Keratinocyte (primary cell): Measurements from ENCODE around the gene ABCC4. TPM values are rescaled to one million over a fixed set of nuclear protein-coding genes. Genes with fewer than 3 reads are reported as not detected.

ENCODE experiments used
- DNase-seq: peaks from one replicate; pipeline ENCODE4 v3.0.0-alpha.2; 2011; ENCODE audit warnings: low read depth, missing footprints, low spot score
- FAIRE-seq: peaks from 2 replicates; lab custom pipeline; 2011; peaks lifted over from hg19 to GRCh38; lab: Jason Lieb, UNC
- H2AFZ ChIP-seq: 2 replicates; pipeline ENCODE4 v1.6.0; 2012; ENCODE audit warnings: low read length, control low read depth, inconsistent platforms; ENCODE audit not compliant: control insufficient read depth
- H3K27ac ChIP-seq: 2 replicates; pipeline ENCODE4 v1.5.1; 2011; ENCODE audit warnings: low read length; ENCODE audit not compliant: control insufficient read depth, insufficient read depth
- H3K27me3 ChIP-seq: 3 replicates; pipeline ENCODE4 v1.6.0; 2011; ENCODE audit warnings: low read length; ENCODE audit not compliant: control insufficient read depth, insufficient read depth; ENCODE audit errors: extremely low read depth
- H3K36me3 ChIP-seq, 2 experiments: 2 replicates in 1 of 2; 3 replicates in 1 of 2; pipeline ENCODE4 v1.5.1; 2011; ENCODE audit warnings: low read length in 2 of 2, mild to moderate bottlenecking in 1 of 2; ENCODE audit not compliant: control insufficient read depth in 2 of 2, insufficient read depth in 2 of 2; ENCODE audit errors: extremely low read depth in 1 of 2
- H3K4me1 ChIP-seq: 3 replicates; pipeline ENCODE4 v1.5.1; 2011; ENCODE audit warnings: low read length; ENCODE audit not compliant: control insufficient read depth, insufficient read depth; ENCODE audit errors: extremely low read depth
- H3K4me2 ChIP-seq: 3 replicates; pipeline ENCODE4 v1.6.0; 2011; ENCODE audit warnings: low read depth, low read length; ENCODE audit not compliant: control insufficient read depth, insufficient read depth; ENCODE audit errors: extremely low read depth
- H3K4me3 ChIP-seq, 3 experiments: fragments of 200-600 bp in 1 of 3; sonication (generic) in 1 of 3; 2 replicates in 2 of 3; 3 replicates in 1 of 3; pipeline ENCODE4 v1.5.1; 2011 to 2016; ENCODE audit warnings: low read length in 3 of 3, mild to moderate bottlenecking in 3 of 3, control low read depth in 2 of 3, inconsistent platforms in 1 of 3, low read depth in 1 of 3, mixed read lengths in 1 of 3, mixed run types in 1 of 3, moderate library complexity in 1 of 3; ENCODE audit not compliant: control insufficient read depth in 2 of 3, insufficient read depth in 2 of 3; ENCODE audit errors: extremely low read depth in 1 of 3
- H3K79me2 ChIP-seq: 2 replicates; pipeline ENCODE4 v1.6.0; 2012; ENCODE audit warnings: low read length; ENCODE audit not compliant: control insufficient read depth, insufficient read depth
- H3K9ac ChIP-seq: 3 replicates; pipeline ENCODE4 v1.6.0; 2011; ENCODE audit warnings: low read length; ENCODE audit not compliant: control insufficient read depth, insufficient read depth; ENCODE audit errors: extremely low read depth
- H3K9me1 ChIP-seq: 3 replicates; pipeline ENCODE4 v1.6.0; 2011; ENCODE audit warnings: low read length; ENCODE audit not compliant: control insufficient read depth, insufficient read depth; ENCODE audit errors: extremely low read depth
- H3K9me3 ChIP-seq: 2 replicates; pipeline ENCODE4 v1.5.1; 2012; ENCODE audit warnings: low read depth, low read length; ENCODE audit not compliant: control insufficient read depth
- H4K20me1 ChIP-seq: 3 replicates; pipeline ENCODE4 v1.6.0; 2011; ENCODE audit warnings: low read length; ENCODE audit not compliant: control insufficient read depth, insufficient read depth; ENCODE audit errors: extremely low read depth
- EZH2 ChIP-seq: IDR thresholded peaks from one replicate; pipeline ENCODE4 v1.6.1; 2012; ENCODE audit warnings: inconsistent platforms, mild to moderate bottlenecking, low read length, moderate library complexity
- dilution Hi-C: fragments of 300-500 bp; cut with MboI; formaldehyde crosslinking; loops from one replicate; pipeline ENCODE4 v1.7.0; 2020; ENCODE audit warnings: low sequenced_read_pairs; ENCODE audit not compliant: extremely low pct_ligation_motif_present
- polyA plus RNA-seq, 5 experiments: library from polyadenylated mRNA; depleted of rRNA in 3 of 5; stranded (reverse) in 3 of 5; stranded (forward) in 1 of 5; unstranded in 1 of 5; fragments of >200 nt; gene quantifications; 1 replicate in 1 of 5; 2 replicates in 3 of 5; 3 replicates in 1 of 5; pipeline versions ENCODE4 v1.2.1 to v1.2.3, GENCODE V29; 2011 to 2012; ENCODE audit warnings: missing spikeins in 2 of 5, low read depth in 1 of 5, low replicate concordance in 1 of 5
- TF ChIP-seq, protein P1 (sequence below), 3 experiments: IDR thresholded peaks in 1 of 3; conservative IDR thresholded peaks in 1 of 3; optimal IDR thresholded peaks in 1 of 3; 2 replicates in 2 of 3; 3 replicates in 1 of 3; pipeline versions ENCODE3 to v1.5.1; 2011; ENCODE audit warnings: low read length in 3 of 3, mild to moderate bottlenecking in 3 of 3, moderate library complexity in 2 of 3, control low read depth in 1 of 3, inconsistent platforms in 1 of 3; ENCODE audit not compliant: insufficient read depth in 2 of 3; ENCODE audit errors: extremely low read depth in 1 of 3

The ABCC4 gene
- polyA plus RNA-seq, 1 donor (not counting 4 experiments of a cell fraction or from before 2014, with no cell fraction given), result 13.8 TPM

DNA sequence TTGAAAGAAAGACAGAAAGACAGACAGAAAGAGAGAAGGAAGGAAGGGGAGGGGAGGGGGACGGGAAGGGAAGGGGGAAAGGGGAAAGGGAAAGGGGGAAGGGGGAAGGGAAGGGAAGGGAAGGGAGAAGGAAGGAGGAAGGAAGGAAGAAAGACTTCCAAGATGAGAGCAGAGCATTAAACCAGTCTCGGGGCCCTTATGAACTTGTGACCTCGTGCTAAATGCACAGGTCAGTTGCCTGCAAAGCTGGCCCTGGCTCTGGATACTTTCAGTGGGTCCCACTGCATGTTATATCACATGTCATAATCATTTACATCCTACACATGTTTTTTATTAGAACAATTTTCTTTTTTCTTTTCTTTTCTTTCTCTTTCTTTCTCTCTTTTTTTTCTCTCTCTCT, 24.2 kb upstream of the ABCC4 start:
- H3K36me3 ChIP-seq, result no peaks in the 10 kb centered on the region
- no peaks in the 10 kb centered on the region for H4K20me1 ChIP-seq
- no peak overlapping the region for H3K4me3 ChIP-seq
- H3K4me1 ChIP-seq, result no peaks in the 10 kb centered on the region
- TF ChIP-seq, protein P1, sequence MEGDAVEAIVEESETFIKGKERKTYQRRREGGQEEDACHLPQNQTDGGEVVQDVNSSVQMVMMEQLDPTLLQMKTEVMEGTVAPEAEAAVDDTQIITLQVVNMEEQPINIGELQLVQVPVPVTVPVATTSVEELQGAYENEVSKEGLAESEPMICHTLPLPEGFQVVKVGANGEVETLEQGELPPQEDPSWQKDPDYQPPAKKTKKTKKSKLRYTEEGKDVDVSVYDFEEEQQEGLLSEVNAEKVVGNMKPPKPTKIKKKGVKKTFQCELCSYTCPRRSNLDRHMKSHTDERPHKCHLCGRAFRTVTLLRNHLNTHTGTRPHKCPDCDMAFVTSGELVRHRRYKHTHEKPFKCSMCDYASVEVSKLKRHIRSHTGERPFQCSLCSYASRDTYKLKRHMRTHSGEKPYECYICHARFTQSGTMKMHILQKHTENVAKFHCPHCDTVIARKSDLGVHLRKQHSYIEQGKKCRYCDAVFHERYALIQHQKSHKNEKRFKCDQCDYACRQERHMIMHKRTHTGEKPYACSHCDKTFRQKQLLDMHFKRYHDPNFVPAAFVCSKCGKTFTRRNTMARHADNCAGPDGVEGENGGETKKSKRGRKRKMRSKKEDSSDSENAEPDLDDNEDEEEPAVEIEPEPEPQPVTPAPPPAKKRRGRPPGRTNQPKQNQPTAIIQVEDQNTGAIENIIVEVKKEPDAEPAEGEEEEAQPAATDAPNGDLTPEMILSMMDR (optimal IDR thresholded peaks at IDR 0.05 in 1 of 3, IDR thresholded peaks at IDR 0.05 in 1 of 3, conservative IDR thresholded peaks at IDR 0.05 in 1 of 3; ENCODE audit: extremely low read depth in 1 of 3, insufficient read depth in 2 of 3, low read length in 3 of 3), result no peak
- TF ChIP-seq EZH2, result no peak
- no peak overlapping the region for H2AFZ ChIP-seq
- no peaks in the 10 kb centered on the region for H3K9me3 ChIP-seq
- DNase-seq, result no peak
- no peak overlapping the region for H3K27ac ChIP-seq
- H3K27me3 ChIP-seq, result no peaks in the 10 kb centered on the region
- H3K9me1 ChIP-seq, result no peaks in the 10 kb centered on the region
- H3K9ac ChIP-seq, result no peak overlapping the region
- H3K4me2 ChIP-seq, result no peak overlapping the region
- dilution Hi-C loops, result no loop called here
- no peak for FAIRE-seq
- H3K79me2 ChIP-seq, result no peaks in the 10 kb centered on the region

DNA sequence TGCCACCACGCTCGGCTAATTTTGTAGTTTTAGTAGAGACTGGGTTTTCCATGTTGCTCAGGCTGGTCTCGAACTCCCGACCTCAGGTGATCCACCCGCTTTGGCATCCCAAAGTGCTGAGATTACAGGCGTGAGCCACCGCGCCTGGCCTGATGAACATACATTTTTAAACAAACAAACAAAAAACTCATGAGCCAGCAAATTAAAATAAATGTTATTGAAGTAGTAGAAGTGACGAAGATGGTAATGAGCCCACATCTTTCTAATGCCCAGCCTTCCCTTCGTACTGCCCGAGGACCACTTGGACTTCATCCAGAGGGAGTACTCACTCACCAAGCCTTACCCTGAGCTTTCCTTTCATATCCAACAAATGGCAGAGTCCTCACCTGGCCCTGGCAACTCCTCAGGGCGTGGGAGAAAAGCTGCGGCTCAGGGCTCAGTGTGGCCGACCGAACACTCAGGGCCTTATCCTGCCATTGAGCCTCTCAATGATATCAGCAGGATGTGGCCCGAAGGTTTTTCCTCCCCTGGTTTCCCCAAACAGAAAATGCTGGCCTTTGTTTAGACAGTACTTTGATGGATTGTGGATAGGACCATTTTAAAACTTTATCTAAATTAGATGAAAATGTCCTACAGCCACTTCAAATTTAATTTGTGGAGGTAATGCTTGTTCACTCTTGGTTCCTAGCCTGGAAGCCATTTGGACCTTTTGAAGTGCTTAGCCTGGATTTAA, 22.8 kb upstream of the ABCC4 start:
- no peak for DNase-seq
- dilution Hi-C loops, result no loop called here
- no peaks in the 10 kb centered on the region for H4K20me1 ChIP-seq
- no peak overlapping the region for H2AFZ ChIP-seq
- no peak overlapping the region for H3K4me2 ChIP-seq
- no peak for FAIRE-seq
- no peaks in the 10 kb centered on the region for H3K27me3 ChIP-seq
- H3K4me3 ChIP-seq, result no peak overlapping the region
- no peaks in the 10 kb centered on the region for H3K9me1 ChIP-seq
- H3K4me1 ChIP-seq, result no peaks in the 10 kb centered on the region
- no peak overlapping the region for H3K9ac ChIP-seq
- no peak overlapping the region for H3K27ac ChIP-seq
- no peaks in the 10 kb centered on the region for H3K9me3 ChIP-seq
- H3K36me3 ChIP-seq, result no peaks in the 10 kb centered on the region
- TF ChIP-seq, protein P1 (optimal IDR thresholded peaks at IDR 0.05 in 1 of 3, IDR thresholded peaks at IDR 0.05 in 1 of 3, conservative IDR thresholded peaks at IDR 0.05 in 1 of 3; ENCODE audit: extremely low read depth in 1 of 3, insufficient read depth in 2 of 3, low read length in 3 of 3), result no peak
- TF ChIP-seq EZH2, result no peak
- H3K79me2 ChIP-seq, result no peaks in the 10 kb centered on the region
